Activated naive CD4-positive, alpha-beta T cell (primary cell): ENCODE data around the gene PACS1.
"Not testable (repeated sequence)": the region's sequence is repeated elsewhere in the genome, so short reads cannot be mapped to it uniquely, and the experiment has no call there.

Source experiments
- DNase-seq, 4 experiments: peaks; one replicate each; lab custom pipeline; 2025; lab: John Stamatoyannopoulos, UW

PACS1 gene

DNA sequence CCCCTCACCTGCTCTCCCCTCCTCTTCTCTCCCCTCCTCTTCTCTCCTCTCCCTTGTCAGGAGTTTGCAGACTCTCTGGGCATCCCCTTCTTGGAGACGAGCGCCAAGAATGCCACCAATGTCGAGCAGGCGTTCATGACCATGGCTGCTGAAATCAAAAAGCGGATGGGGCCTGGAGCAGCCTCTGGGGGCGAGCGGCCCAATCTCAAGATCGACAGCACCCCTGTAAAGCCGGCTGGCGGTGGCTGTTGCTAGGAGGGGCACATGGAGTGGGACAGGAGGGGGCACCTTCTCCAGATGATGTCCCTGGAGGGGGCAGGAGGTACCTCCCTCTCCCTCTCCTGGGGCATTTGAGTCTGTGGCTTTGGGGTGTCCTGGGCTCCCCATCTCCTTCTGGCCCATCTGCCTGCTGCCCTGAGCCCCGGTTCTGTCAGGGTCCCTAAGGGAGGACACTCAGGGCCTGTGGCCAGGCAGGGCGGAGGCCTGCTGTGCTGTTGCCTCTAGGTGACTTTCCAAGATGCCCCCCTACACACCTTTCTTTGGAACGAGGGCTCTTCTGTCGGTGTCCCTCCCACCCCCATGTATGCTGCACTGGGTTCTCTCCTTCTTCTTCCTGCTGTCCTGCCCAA lies 206.0 kb downstream of the PACS1 start:
- no peak for DNase-seq

DNA sequence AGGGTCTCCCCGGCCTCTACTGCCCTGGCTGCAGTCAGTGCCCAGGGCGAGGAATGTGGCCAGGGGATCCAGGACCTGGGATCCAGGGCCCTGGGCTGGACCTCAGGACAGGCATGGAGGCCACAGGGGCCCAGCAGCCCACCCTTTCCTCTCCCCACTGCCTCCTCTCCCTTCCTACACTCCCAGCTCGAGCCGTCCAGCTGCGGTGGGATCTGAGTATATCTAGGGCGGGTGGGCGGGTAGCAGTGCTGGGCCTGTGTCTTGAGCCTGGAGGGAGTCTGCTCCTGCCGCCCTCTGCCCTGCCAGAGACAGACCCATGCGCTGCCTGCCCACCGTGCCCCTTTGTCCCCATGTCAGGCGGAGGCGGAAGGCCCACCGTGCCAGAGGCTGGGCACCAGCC lies 206.5 kb downstream of the PACS1 start:
- DNase-seq, result not testable (repeated sequence)

DNA sequence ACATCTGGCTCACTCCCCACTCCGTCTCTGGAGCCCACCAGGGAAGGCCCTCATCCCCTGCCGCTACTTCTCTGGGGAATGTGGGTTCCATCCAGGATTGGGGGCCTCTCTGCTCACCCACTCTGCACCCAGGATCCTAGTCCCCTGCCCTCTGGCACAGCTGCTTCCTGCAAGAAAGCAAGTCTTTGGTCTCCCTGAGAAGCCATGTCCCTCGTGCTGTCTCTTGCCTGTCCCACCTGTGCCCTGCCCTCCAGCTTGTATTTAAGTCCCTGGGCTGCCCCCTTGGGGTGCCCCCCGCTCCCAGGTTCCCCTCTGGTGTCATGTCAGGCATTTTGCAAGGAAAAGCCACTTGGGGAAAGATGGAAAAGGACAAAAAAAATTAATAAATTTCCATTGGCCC lies 207.0 kb downstream of the PACS1 start:
- DNase-seq, result not testable (repeated sequence)

DNA sequence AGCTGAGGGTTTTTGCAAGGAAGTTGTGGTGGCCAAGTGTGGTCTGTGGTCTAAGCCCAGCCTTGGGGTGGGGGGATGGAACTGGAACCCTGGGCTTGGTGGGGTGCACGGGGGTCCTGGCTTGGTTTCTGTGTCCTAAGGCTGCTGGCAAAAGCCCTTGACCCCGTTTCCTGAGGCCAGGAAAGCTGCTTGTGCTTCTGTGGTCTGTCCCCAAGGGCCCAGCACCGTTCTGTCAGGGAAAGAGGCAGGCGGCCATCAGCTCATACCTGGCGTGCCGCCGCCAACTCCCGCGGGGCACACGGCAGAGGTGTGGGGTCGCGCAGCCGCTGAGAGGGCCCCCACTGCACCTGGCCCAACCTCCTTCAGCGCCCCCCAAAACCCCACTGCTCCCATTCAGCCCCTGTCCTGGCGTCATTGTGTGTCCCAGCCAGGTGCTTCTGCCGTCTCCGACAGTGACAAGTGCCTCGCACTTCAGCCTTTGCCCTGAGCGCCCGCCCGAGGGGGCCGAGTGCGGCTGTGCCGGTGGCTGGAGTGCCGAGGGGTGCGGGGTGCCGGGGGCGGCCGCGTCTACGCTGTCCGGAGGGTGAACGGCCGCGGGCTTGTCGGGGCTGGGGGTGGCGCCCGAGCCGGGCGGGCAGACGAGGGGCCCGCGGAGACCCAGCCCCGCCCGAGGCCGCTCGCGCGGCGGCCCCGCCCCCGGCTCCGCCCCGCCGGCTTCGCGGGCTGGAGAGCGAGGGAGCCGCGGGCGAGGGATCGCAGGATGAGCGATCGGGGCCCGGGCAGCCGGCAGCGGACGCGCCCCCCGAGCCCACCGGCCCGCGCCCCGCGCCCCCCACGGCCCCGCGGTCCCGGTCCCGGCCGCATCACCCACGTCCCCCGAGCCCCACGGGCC lies 207.6 kb downstream of the PACS1 start, which contains the start of gene CNIH2:
CNIH2 (plus strand) TSS at position 705 of the 892 bp plus-strand sequence. CDS start 282 bp downstream, outside the sequence.
- DNase-seq, result peak in 2 of 4 experiments; percentile 18 to 44

DNA sequence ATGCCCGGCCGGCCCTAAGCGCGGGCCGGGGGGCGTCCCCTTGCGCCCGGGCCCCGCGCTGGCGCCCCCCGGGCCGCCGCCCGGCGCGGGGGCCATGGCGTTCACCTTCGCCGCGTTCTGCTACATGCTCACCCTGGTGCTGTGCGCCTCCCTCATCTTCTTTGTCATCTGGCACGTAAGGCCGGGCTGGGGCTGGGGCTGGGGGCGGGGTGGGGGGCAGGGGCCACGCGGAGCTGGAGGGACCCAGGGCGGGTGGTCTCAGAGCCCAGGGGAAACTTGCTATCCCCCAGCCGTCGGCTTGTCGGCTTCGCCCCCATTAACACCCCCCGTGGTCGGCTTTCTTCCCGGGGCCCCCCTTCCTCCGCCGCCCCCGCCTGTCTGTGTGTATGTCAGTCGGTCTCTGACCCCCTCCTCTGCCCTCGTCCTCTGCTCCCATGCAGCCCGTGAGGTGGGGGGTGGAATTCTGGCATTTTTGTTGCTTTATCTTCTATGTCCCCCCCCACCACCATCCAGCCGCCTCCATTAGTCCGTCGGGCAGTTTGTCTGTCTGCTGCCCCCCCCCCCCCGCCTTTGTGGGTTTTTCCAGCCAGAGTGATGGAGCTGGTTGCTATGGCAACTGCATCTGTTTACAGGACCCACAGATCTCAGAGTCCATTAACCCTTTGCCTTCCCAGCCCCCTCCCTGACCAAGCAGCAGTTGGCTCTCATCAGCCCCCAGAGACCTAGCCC lies 208.5 kb downstream of the PACS1 start:
- no peak for DNase-seq

DNA sequence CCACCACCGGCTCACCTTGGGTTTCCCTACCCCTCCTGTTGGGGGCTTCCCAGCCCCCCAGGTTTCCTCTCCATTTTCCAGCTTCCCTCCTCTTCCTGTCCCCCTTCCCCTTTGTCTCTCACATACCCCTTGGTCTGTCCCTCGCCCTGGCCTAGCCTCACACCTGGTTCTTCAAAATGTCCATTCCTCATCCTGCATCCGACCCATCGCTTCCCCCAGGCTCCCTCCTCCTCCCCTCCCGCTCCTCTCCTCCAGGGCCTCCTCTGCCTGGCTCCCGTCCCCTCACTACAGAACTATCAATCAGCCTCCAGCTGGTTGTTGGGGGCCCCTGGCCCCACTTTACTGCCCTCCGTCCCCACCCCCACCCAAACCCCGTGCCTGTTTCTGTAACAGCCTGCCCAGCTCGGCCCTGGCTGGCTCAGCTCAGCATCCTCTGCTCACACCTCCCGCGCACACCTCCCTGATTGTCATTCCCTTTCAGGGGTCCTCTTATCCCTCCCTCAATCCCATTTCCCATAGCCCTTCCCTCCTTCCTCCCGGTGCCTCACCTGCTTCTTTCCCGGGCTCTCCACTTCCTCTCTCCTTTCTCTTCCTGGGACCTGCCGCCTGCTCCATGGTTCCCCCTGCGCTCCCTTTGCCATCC lies 209.1 kb downstream of the PACS1 start:
- no peak for DNase-seq

DNA sequence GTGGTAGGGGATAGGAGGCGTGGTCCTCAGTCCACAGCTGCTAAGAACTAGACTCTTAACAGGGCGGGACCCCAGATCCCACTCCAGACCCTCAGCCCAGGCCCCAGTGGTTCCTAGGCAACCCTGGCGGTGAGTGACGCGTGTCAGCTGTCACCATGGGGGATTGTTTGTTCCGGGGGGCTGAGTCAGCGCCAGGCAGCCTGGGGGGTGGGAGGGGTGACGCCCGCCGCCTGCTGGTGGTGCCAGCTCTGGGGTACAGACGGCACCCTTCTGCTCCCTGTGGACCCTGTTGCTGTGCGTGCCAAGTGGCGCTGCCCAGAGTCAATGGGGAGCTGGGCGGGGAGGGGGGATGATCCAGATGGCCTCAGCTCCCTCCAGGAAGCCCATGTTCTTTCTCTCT lies 210.4 kb downstream of the PACS1 start:
- no peak for DNase-seq

DNA sequence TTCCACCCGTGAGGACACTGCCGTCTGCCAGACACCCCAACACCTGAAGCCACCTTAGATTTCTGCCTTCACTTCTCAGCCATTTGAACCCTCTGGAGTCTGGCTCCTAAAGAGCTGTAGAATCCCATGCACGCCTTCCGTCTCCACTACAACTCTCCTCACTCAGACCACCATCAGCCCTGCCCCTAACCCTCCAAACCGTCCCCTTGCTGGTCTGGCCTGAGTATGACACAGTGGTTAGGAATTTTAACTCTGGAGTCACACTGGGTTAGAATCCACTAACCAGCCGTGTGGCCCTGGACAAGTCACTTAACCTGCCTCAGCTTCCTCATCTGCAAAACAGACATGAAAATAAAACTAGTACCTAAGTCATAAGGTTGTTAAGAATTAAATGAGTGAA lies 210.9 kb downstream of the PACS1 start:
- DNase-seq, result no peak

DNA sequence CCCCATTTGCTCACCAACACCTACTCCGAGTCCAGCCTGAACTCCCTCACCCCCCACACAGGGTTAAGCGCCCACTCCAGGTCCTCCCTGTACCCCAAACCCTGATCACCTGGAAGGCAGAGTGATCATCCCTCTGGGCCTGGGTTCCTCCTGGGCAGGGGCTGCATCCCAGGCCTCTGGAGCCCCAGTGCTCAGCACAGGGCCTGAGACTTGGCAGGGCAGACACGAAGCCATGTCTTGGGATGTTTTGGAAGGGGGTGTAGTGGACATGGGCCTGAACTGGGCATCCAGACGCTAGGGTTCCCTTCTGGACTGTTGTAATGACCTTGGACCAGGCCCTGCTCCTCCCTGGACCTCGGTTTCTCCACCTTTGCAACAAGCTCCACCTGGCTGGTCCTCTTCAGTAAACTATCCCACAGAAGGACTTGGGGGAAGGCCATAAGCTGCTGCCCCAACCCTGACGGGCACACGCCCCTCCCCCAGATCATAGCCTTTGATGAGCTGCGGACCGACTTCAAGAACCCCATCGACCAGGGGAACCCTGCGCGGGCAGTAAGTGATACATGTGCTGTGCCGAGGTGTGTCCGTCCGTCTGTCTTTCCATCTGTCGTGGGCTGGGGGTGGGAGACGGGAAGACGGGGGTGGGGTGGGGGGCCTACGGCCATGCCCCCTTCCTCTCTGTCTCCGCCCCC lies 211.8 kb downstream of the PACS1 start:
- DNase-seq, result no peak

DNA sequence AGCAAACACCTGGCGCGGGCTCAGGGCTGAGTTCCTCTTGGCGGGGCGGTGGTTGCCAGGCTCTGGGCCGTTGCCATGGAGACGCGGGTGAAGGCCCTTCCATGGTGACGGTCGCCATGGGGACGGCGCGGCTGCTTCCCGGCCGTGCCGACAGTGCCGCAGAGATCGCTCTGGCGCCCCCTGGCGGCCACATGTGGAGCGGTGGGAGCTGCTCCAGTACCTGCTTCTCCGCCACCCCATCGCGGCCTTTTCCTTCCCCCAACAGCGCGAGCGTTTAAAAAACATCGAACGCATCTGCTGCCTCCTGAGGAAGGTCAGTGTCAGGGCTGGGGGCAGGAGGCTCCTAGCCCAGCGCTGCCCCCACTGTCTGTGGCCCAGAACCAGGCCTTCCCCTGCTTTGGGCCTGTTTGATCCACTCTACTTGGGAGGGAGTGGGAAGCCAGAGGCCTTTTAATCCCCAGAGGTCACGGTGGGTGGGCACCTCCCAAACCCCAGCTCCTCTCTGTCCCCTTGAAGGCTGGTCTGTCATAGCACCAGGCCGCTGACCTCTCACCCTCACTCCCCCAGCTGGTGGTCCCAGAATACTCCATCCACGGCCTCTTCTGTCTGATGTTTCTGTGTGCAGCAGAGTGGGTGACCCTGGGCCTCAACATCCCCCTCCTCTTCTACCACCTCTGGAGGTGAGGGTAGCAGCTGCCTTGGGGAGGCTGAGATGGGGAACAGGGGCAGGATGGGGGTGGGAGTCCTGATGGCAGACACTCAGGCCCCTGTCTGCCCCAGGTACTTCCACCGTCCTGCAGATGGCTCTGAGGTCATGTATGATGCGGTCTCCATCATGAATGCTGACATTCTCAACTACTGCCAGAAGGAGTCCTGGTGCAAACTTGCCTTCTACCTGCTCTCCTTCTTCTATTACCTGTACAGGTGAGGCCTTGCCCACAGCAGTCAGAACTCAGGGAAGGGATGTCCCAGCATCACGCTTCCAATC lies 212.7 kb downstream of the PACS1 start:
- DNase-seq, result peak; percentile 91 to 99 (median 99)

DNA sequence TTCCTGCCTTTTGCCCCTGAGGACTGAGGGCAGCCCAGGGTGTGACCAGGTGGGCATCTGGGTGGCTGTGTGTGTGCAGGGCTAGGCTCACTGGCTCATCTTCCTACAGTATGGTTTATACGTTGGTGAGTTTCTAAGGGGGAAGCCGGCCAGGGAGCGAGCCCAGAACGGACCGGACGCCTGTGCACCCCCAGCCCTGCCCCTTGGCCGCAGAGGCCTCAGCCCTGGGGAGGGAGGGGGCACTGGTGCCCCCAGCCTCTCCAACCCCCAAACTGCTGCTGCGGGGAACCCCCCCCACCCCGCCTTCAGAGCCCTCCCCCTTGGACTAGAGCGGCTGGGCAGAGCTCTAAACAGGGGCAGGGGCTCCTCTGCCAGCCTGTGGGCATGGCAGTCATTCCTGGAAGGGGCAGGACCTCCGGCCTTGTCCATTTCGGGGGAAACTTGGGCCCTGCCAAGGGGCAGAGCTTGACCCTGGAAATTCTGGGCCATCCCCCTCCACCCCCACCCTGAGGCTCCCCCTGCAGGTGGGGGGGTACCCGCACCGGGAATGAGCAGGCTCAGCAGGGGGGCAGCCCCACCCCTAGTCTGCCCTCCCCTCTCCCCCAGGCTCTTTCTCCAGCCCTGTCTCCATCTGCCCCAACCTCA lies 213.5 kb downstream of the PACS1 start:
- DNase-seq, result no peak

DNA sequence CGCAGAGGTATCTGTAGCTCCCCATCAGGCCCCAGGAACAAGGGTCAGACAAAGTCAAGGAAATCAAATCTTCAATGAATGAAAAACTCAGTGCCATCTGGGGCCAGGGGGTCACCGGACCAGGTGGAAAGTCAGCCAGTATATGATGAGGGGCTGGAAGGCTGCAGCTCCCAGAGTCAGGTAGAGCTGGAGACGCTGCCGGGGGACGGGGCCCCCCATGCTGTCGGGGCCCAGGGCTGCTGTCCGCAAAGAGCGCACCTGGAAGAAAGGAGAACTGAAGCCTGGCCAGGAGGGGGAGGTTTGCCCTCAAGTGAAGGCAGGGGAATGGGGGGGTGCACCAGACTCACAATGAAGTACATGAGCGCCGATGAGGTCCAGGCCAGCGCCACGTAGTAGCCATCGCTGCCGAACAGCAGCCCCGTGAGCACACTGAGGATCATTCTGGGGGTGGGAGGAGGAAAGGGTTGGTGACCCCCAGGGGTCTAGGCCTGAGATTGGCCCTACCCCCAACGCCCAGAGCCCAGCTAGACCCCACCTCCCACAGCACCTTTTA lies 214.5 kb downstream of the PACS1 start:
- no peak for DNase-seq

DNA sequence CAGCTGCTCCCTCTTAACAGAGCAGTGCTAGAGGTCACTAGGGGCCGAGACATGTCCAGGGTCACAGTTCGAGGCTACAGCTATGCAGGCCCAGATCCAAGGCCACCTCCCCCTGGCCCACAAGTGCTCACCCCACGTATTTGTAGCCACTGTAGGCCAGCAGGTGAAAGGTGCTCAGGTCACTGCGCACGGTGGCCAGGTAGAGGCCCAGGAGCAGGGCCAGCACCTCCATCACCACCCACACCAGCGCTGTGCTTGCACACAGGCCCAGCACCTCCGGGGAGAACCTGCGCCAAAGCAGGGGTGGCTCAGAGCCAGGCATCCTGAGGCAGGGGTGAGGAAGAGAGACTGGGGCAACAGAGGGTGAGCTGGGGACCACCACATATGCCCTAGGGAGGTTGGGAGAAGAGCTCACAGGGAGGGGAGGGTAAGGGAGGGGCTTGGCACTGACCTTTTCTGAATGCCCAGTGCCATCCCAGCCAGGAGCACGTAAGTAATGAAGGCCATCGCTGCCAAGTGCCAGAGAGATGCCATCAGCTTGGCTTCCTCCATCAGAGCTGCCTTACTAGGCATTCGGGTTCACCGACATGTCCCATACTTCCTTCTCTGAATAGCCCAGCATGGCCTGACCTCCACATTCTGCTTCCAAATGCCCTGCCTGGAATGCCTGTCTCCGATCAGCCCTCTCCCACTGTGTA lies 215.3 kb downstream of the PACS1 start:
- DNase-seq, result no peak

DNA sequence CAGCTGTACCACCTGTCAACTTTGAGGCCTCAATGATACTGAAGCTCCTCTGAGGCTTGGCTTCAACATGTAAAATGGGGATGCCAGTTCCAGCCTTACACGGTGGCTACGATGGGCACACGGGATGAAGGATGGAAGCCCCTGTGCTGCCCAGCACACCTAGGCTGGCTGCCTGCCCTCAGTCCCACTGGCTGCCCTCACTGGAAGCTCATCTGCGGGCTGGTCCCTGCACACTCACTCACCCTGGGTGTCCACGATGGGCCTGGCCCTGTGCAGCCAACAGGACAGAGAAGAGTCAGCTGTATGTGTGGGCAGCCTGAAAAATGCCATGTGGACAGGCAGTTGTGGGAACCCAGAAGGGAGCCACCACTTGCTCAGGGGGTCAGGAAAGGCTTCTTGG lies 216.6 kb downstream of the PACS1 start:
- no peak for DNase-seq

DNA sequence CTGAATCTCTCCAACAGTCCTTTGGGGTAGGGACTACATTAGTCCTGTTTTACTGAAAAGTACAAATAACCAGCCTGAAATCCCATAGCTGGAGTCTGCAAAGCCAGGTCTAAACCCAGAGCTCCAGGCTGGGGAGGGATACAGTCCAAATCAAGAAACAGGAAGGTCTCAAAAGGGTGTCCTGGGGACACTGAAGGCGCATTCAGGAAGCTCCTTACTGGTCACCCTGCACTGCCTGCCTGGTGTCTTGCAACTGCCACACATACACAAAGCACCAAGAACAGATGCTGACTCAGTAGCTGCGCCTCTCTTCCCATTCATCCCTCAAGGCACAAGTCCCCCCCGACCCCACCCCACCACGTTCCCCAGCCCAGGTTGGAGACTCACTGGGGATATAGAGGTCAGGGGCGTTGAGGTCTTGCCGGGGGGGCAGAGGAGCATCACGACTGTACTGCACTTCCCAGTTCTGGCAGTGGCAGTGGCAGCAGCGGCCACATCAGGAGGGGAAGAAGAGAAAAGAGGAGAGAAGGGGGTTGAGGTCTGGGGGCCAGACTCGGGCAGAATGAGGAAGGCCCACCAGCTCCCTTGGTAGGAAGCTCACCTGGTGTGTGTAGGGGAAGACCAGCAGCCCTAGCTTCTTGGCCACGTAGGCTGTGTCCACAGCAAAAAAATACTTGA lies 217.3 kb downstream of the PACS1 start:
- no peak for DNase-seq

DNA sequence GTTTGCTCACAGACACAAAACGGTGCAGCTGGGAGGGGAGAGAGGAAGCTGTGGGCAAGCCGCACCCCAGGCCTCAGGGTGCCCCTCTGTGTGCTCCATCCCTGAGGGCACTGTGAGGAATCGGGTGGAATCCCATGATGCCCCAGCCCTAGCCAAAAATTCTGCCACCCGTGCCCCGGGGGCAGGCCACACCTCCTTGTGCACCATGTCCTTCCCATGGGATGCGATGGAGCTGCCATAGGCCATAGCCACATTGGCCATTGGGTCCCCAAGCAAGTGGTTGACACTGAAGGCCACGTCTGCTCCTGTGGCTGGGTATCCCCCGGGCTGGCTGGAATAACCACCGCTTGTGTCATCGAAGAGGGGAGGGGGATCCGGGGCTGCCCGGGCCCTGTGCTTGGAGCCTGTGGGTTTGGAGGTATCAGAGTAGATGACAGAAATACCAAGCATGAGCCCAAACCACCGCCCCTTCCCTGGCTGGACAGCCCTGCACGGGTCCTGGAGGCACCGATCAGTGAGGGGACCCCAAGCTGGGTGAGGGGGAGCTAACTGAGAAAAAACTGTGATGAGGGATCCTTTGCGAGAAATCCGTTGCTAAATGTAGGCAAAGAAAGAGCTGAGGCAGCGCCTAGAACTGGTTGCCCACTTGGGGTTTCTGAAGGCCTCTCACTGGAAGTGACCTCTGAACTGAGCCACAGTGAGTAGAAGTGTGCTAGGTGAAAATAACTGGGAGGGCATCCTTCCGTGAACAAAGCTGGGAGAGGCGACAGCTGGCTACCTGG lies 218.0 kb downstream of the PACS1 start:
- DNase-seq, result no peak
